ENCODE measurements around the gene HIF3A. TPM values are rescaled to one million over a fixed set of nuclear protein-coding genes. Genes with fewer than 3 reads are reported as not detected.
A peak's percentile ranks its signal among the peaks of the same experiment; 100 is the strongest.

HIF3A gene
- polyA plus RNA-seq, 2 of the 4 experiments (the other 2 are of a cell fraction), result not detected

DNA sequence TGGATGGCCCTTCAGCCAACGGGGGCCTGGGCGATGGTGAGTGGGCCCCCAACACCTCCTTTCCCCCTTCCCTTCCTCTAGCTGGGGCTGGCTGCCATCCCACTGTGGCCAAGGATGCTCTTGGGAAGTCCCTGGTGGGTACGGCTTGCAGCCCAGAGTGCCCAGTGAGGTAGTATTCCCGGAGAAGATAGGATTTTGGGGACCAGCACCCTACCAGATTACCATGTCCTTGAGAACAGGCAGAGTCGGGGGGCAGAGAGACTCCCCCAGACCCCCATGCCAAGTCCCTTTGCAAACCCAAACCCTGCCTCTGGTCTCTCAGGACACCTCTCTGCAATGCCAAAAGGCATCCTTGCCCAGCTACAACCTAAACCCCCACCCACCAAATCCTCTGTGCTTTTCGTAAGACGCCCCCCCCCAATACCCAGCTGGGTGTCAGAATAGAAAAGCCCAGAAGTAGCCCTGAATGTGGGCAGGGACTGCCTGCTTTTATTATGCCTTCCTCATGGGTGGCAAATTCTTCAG is 1.7 kb downstream of the HIF3A start:
- DNase-seq (ENCODE audit: low read depth in 1 of 2, low spot score in 1 of 2), result no peak
- peak overlapping the region; percentile 15; the same call in 1 of the 3 replicates for H3K4me3 ChIP-seq
- H3K4me2 ChIP-seq, result peak overlapping the region; percentile 72
- TF ChIP-seq POLR2A (IDR thresholded peaks at IDR 0.05; ENCODE audit: low read length), result no peak
- no peak for TF ChIP-seq HEYL (CRISPR knock-in tag; IDR thresholded peaks at IDR 0.05)
- TF ChIP-seq HOXB5 (CRISPR knock-in tag; IDR thresholded peaks at IDR 0.05), result no peak
- no peak for TF ChIP-seq NPAS2 (CRISPR knock-in tag; IDR thresholded peaks at IDR 0.05; ENCODE audit: borderline replicate concordance)
- no peak for TF ChIP-seq JUNB (IDR thresholded peaks at IDR 0.05)
- TF ChIP-seq SREBF2 (IDR thresholded peaks at IDR 0.05), result no peak
- TF ChIP-seq ZSCAN20 (CRISPR knock-in tag; IDR thresholded peaks at IDR 0.05), result no peak
- TF ChIP-seq NFE2L2 (conservative IDR thresholded peaks at IDR 0.05; ENCODE audit: low read length), result no peak
- TF ChIP-seq CHD2 (IDR thresholded peaks at IDR 0.05; ENCODE audit: low read length, partially characterized antibody), result no peak
- TF ChIP-seq, protein P1, sequence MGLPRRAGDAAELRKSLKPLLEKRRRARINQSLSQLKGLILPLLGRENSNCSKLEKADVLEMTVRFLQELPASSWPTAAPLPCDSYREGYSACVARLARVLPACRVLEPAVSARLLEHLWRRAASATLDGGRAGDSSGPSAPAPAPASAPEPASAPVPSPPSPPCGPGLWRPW (IDR thresholded peaks at IDR 0.05), result no peak
- no peak for TF ChIP-seq FOSL2 (IDR thresholded peaks at IDR 0.05)
- no peak for TF ChIP-seq FOSL2 (CRISPR knock-in tag; IDR thresholded peaks at IDR 0.05)
- no peaks in the 10 kb centered on the region for H3K9me3 ChIP-seq
- FAIRE-seq, result no peak
- 9% methylated on average over 5 of the region's 7 CpGs for WGBS (ENCODE audit: missing lambda C conversion rate)
- CTCF ChIA-PET, result interaction anchor here (1.0 to 5.9 kb wide), 6 partner anchors 11 to 406 kb away, joined by 3 to 62 read pairs (median 5); partner anchors contain the start of gene PPP5C
- ATAC-seq, result peak; percentile 25 to 26; a peak in 3 of 6 replicates
- peak overlapping the region; percentile 65 to 76 for H3K27ac ChIP-seq
- H3K4me1 ChIP-seq, result peaks cover 34% of the 10 kb centered on the region
- POLR2A ChIA-PET, result interaction anchor here (1.0 kb wide), 2 partner anchors 9 to 75 kb away, joined by 5 to 9 read pairs; no protein-coding TSS in a partner anchor

DNA sequence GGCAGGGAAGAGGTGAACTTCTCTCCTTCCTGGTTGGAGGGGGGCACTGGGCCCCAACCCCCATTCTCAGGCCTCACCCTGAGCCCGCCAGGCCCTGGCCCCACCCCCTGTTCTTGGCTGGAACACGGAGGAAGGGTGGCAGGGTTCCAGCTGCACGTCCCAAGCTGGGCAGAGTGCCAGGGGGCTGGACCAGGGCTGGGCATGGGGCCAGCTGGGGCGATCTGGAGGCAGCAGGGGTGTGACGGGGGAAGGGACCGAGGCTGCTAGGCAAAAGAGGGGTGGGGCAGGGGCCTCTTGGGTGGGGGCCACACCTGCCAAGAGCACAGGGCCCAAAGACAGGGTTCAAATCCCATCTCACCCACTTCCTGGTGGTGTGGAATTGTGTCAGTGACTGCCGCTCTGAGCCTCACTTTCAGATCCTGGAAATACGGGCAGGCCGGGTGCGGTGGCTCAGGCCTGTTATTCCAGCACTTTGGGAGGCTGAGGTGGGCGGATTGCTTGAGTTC is 2.2 kb downstream of the HIF3A start:
- Histone ChIP-seq H3K9me3 (no peaks in the 10 kb centered on the region), H3K4me2 (peak overlapping the region; percentile 72), H3K4me1 (peaks cover 34% of the 10 kb centered on the region), H3K27ac (peak overlapping the region; percentile 67 to 76), H3K4me3 (0 out of 3 replicates have a peak overlapping the region, but pooled peaks have one; percentile 15)
- TF ChIP-seq ZFP36 (IDR thresholded peaks at IDR 0.05; ENCODE audit: borderline replicate concordance, partially characterized antibody) (no peak), SREBF2 (IDR thresholded peaks at IDR 0.05) (no peak), NPAS2 (CRISPR knock-in tag; IDR thresholded peaks at IDR 0.05; ENCODE audit: borderline replicate concordance) (no peak), SMC3 (IDR thresholded peaks at IDR 0.05) (0 out of 3 replicates have a peak, but pooled peaks have one; percentile 5)
- TF ChIP-seq, protein P2, sequence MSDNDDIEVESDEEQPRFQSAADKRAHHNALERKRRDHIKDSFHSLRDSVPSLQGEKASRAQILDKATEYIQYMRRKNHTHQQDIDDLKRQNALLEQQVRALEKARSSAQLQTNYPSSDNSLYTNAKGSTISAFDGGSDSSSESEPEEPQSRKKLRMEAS (IDR thresholded peaks at IDR 0.05), result peak; percentile 53
- DNase-seq (ENCODE audit: low read depth in 1 of 2, low spot score in 1 of 2), result peak; percentile 90 to 95
- ChIA-PET CTCF (interaction anchor here (0.6 to 5.9 kb wide), 10 partner anchors 9 to 406 kb away, joined by 3 to 62 read pairs (median 4); partner anchors contain the start of gene PPP5C), POLR2A (interaction anchor here (1.0 to 1.1 kb wide), 3 partner anchors 10 to 75 kb away, joined by 3 to 9 read pairs (median 5); no protein-coding TSS in a partner anchor)
- ATAC-seq, result peak; percentile 60 to 73
- FAIRE-seq, result peak; percentile 72
- WGBS (ENCODE audit: missing lambda C conversion rate), result 22% methylated on average over 6 of the region's 11 CpGs

DNA sequence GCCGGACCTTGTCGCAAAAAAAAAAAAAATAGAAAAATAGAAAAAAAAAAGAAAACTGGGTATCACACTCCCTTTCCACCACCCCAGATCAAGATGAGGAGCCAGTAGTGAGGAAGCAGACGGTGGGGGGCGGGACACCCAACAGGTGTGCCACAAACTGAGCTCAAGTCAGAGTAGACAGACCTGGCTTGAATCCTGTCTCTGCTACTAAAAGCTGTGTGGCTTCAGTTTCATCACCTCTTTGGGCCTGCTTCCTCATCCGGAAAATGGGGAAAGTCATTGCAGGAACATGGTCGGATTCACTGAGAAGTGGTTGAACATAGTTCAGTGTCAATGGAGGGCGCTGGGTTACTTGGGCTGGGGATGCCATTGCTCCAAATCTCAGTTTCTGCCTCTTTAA is 2.9 kb downstream of the HIF3A start:
- ATAC-seq (no peak), DNase-seq (ENCODE audit: low read depth in 1 of 2, low spot score in 1 of 2) (no peak), FAIRE-seq (no peak)
- TF ChIP-seq MYC (IDR thresholded peaks at IDR 0.05; ENCODE audit: borderline replicate concordance, low read length) (no peak), RAD21 (conservative IDR thresholded peaks at IDR 0.05 in 1 of 2, IDR thresholded peaks at IDR 0.05 in 1 of 2) (no peak), HOXA7 (CRISPR knock-in tag; IDR thresholded peaks at IDR 0.05) (no peak), HDAC2 (IDR thresholded peaks at IDR 0.05) (no peak), ZNF302 (CRISPR knock-in tag; IDR thresholded peaks at IDR 0.05) (no peak), ZSCAN20 (CRISPR knock-in tag; IDR thresholded peaks at IDR 0.05) (no peak), JUNB (IDR thresholded peaks at IDR 0.05) (no peak), ZFP36 (IDR thresholded peaks at IDR 0.05; ENCODE audit: borderline replicate concordance, partially characterized antibody) (no peak), BHLHE40 (IDR thresholded peaks at IDR 0.05; ENCODE audit: low read depth, low read length) (no peak), FOXS1 (CRISPR knock-in tag; IDR thresholded peaks at IDR 0.05) (no peak), NFE2L2 (conservative IDR thresholded peaks at IDR 0.05; ENCODE audit: low read length) (no peak)
- TF ChIP-seq, protein P3, sequence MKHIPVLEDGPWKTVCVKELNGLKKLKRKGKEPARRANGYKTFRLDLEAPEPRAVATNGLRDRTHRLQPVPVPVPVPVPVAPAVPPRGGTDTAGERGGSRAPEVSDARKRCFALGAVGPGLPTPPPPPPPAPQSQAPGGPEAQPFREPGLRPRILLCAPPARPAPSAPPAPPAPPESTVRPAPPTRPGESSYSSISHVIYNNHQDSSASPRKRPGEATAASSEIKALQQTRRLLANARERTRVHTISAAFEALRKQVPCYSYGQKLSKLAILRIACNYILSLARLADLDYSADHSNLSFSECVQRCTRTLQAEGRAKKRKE (CRISPR knock-in tag; IDR thresholded peaks at IDR 0.05; ENCODE audit: low read depth), result no peak
- TF ChIP-seq, protein P4, sequence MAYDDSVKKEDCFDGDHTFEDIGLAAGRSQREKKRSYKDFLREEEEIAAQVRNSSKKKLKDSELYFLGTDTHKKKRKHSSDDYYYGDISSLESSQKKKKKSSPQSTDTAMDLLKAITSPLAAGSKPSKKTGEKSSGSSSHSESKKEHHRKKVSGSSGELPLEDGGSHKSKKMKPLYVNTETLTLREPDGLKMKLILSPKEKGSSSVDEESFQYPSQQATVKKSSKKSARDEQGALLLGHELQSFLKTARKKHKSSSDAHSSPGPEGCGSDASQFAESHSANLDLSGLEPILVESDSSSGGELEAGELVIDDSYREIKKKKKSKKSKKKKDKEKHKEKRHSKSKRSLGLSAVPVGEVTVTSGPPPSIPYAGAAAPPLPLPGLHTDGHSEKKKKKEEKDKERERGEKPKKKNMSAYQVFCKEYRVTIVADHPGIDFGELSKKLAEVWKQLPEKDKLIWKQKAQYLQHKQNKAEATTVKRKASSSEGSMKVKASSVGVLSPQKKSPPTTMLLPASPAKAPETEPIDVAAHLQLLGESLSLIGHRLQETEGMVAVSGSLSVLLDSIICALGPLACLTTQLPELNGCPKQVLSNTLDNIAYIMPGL (CRISPR knock-in tag; IDR thresholded peaks at IDR 0.05; ENCODE audit: borderline replicate concordance), result no peak
- TF ChIP-seq, protein P2 (IDR thresholded peaks at IDR 0.05), result no peak
- H3K9me3 ChIP-seq, result peaks cover 6% of the 10 kb centered on the region; the same call in 1 of the 3 replicates
- H3K4me1 ChIP-seq, result peaks cover 34% of the 10 kb centered on the region
- WGBS (ENCODE audit: missing lambda C conversion rate), result 73% methylated on average over 7 of the region's 7 CpGs
- peak overlapping the region; percentile 67 to 76; a peak in 3 of 6 replicates for H3K27ac ChIP-seq
- no peak overlapping the region for H3K4me3 ChIP-seq
- H3K4me2 ChIP-seq, result peak overlapping the region; percentile 72
- ChIA-PET CTCF (interaction anchor here (0.6 to 5.9 kb wide), 12 partner anchors 10 to 243 kb away, joined by 3 to 62 read pairs (median 6); partner anchors contain the start of gene PPP5C), POLR2A (interaction anchor here (0.6 to 1.1 kb wide), 3 partner anchors 11 to 435 kb away, joined by 3 to 5 read pairs (median 5); no protein-coding TSS in a partner anchor)

Measured in A549 (cell line).